ENCODE measurements around the gene GDA. TPM values are rescaled to one million over a fixed set of nuclear protein-coding genes. Genes with fewer than 3 reads are reported as not detected.

GDA gene
- total RNA-seq, 2 donors from 2014 or later, result 2.5 to 6.9 TPM

DNA sequence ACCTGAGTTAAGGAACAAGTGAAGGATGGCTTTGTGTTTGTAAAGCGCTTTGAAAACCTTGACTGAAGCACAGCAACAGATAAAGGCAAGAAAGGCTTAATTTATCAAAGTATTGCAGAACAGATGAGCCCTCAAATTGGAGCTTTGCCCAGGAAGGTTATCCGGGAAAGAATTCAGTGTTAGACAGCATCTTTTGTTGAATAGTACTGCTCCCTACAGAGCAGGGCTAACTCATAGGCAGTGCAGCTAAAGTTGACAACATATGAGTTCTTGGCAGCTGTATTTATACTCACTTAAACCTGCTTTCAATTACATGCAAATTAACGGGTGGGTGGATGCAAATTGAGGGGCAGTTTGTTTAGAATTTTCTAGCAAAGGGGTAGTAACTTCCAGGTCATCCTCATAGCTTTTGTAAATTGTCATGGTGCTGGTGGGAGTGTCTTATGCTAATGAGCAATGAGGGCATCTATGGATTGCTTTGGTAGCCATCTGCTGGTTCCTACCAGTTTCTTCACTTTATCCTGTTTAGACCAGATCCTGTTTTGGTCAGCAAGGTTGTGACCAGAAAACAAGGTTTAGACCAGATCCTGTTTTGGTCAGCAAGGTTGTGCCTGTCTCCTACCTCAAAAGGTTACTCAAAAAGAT is 105.8 kb downstream of the GDA start:
- DNase-seq, result no peak
- H3K36me3 Mint-ChIP-seq (ENCODE audit: low read depth), result no peaks in the 10 kb centered on the region
- Histone ChIP-seq H3K27me3 (ENCODE audit: control insufficient read depth, insufficient read depth, low read length, poor library complexity, severe bottlenecking) (no peaks in the 10 kb centered on the region), H3K9ac (ENCODE audit: extremely low read depth, low read length, poor library complexity, severe bottlenecking) (no peak overlapping the region), H3K36me3 (ENCODE audit: control insufficient read depth, insufficient read depth, low read length) (no peaks in the 10 kb centered on the region), H3K9me3 (ENCODE audit: control insufficient read depth, low read length) (no peaks in the 10 kb centered on the region), H3K27ac (ENCODE audit: low read depth, low read length) (no peak overlapping the region), H3K4me1 (ENCODE audit: control insufficient read depth, insufficient read depth, low read length) (no peaks in the 10 kb centered on the region), H3K4me3 (ENCODE audit: low read length) (no peak overlapping the region)
- H3K4me1 Mint-ChIP-seq, result no peaks in the 10 kb centered on the region
- WGBS, 2 experiments (ENCODE audit: insufficient coverage in 1 of 2, insufficient read length in 1 of 2), result 77 to 83% methylated on average over 2 to 3 of the region's 3 CpGs
- H3K27me3 Mint-ChIP-seq (ENCODE audit: insufficient read depth), result no peaks in the 10 kb centered on the region
- peaks cover 6% of the 10 kb centered on the region for H3K9me3 Mint-ChIP-seq
- no peak overlapping the region for H3K27ac Mint-ChIP-seq
- TF ChIP-seq, protein P1, sequence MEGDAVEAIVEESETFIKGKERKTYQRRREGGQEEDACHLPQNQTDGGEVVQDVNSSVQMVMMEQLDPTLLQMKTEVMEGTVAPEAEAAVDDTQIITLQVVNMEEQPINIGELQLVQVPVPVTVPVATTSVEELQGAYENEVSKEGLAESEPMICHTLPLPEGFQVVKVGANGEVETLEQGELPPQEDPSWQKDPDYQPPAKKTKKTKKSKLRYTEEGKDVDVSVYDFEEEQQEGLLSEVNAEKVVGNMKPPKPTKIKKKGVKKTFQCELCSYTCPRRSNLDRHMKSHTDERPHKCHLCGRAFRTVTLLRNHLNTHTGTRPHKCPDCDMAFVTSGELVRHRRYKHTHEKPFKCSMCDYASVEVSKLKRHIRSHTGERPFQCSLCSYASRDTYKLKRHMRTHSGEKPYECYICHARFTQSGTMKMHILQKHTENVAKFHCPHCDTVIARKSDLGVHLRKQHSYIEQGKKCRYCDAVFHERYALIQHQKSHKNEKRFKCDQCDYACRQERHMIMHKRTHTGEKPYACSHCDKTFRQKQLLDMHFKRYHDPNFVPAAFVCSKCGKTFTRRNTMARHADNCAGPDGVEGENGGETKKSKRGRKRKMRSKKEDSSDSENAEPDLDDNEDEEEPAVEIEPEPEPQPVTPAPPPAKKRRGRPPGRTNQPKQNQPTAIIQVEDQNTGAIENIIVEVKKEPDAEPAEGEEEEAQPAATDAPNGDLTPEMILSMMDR (conservative IDR thresholded peaks at IDR 0.05), result no peak
- no peak overlapping the region for H3K4me3 Mint-ChIP-seq

DNA sequence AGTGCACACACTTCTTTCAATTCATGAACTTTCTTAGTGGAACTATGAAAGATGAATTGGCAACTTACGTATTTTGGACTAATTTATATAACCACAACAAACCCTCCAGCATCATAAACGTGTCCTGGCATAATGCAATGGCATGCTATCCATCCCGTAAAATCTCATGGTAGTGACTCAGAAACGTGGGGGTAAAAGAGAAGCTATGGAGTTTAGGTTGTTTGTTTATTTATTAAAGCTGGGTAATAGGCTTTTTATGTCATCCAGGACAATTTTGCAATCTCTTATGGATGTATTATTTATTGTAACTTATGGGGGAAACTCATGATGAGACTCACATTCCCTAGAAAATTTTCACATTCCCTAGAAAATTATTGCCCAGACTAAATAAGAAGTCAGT is 106.3 kb downstream of the GDA start:
- H3K4me1 Mint-ChIP-seq, result no peaks in the 10 kb centered on the region
- H3K27ac Mint-ChIP-seq, result no peak overlapping the region
- 96 to 97% methylated on average over 4 of the region's 4 CpGs for WGBS, 2 experiments (ENCODE audit: insufficient coverage in 1 of 2, insufficient read length in 1 of 2)
- no peak overlapping the region for H3K4me3 ChIP-seq (ENCODE audit: low read length)
- H3K36me3 ChIP-seq (ENCODE audit: control insufficient read depth, insufficient read depth, low read length), result no peaks in the 10 kb centered on the region
- no peaks in the 10 kb centered on the region for H3K36me3 Mint-ChIP-seq (ENCODE audit: low read depth)
- no peak for DNase-seq
- no peaks in the 10 kb centered on the region for H3K27me3 ChIP-seq (ENCODE audit: control insufficient read depth, insufficient read depth, low read length, poor library complexity, severe bottlenecking)
- H3K9ac ChIP-seq (ENCODE audit: extremely low read depth, low read length, poor library complexity, severe bottlenecking), result no peak overlapping the region
- H3K4me1 ChIP-seq (ENCODE audit: control insufficient read depth, insufficient read depth, low read length), result no peaks in the 10 kb centered on the region
- TF ChIP-seq, protein P1 (conservative IDR thresholded peaks at IDR 0.05), result no peak
- no peak overlapping the region for H3K27ac ChIP-seq (ENCODE audit: low read depth, low read length)
- peaks cover 6% of the 10 kb centered on the region for H3K9me3 Mint-ChIP-seq
- no peaks in the 10 kb centered on the region for H3K27me3 Mint-ChIP-seq (ENCODE audit: insufficient read depth)
- no peaks in the 10 kb centered on the region for H3K9me3 ChIP-seq (ENCODE audit: control insufficient read depth, low read length)
- no peak overlapping the region for H3K4me3 Mint-ChIP-seq

DNA sequence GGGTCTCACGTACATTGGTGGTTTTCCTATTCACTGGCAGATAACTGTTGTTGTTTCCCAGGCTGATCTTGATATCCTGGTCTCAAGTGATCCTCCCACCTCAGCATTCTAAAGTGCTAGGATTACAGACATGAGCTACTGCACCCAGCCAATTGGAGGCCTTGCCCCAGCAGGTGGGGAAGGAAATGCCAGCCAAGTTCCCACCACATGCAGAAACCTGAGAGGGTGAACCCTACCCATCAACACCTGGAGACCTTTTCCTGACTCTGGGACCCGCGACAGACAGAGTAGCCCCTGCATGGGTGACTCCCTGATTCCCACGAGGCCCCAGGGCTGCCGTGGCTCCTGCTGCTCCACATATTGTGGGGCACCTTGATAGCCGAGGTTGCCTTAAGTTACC is 107.7 kb downstream of the GDA start:
- 90 to 96% methylated on average over 3 to 6 of the region's 6 CpGs for WGBS, 2 experiments (ENCODE audit: insufficient coverage in 1 of 2, insufficient read length in 1 of 2)
- TF ChIP-seq, protein P1 (conservative IDR thresholded peaks at IDR 0.05), result no peak
- peaks cover 6% of the 10 kb centered on the region for H3K9me3 Mint-ChIP-seq
- Histone ChIP-seq H3K9ac (ENCODE audit: extremely low read depth, low read length, poor library complexity, severe bottlenecking) (no peak overlapping the region), H3K4me1 (ENCODE audit: control insufficient read depth, insufficient read depth, low read length) (no peaks in the 10 kb centered on the region), H3K36me3 (ENCODE audit: control insufficient read depth, insufficient read depth, low read length) (no peaks in the 10 kb centered on the region), H3K27me3 (ENCODE audit: control insufficient read depth, insufficient read depth, low read length, poor library complexity, severe bottlenecking) (no peaks in the 10 kb centered on the region), H3K9me3 (ENCODE audit: control insufficient read depth, low read length) (no peaks in the 10 kb centered on the region), H3K4me3 (ENCODE audit: low read length) (no peak overlapping the region), H3K27ac (ENCODE audit: low read depth, low read length) (no peak overlapping the region)
- H3K4me1 Mint-ChIP-seq, result no peaks in the 10 kb centered on the region
- H3K36me3 Mint-ChIP-seq (ENCODE audit: low read depth), result no peaks in the 10 kb centered on the region
- no peak overlapping the region for H3K4me3 Mint-ChIP-seq
- no peaks in the 10 kb centered on the region for H3K27me3 Mint-ChIP-seq (ENCODE audit: insufficient read depth)
- peak; percentile 83 for DNase-seq
- H3K27ac Mint-ChIP-seq, result no peak overlapping the region

All from endodermal cell (in vitro differentiated cells).